SK-N-SH treated with all-trans-retinoic acid at 6 μM for 48 hours (cell line): ENCODE measurements around the gene CPNE2.

Experiments used
- ATAC-seq: fragments of 200-7000 bp; cut with Tn5 transposase; 3 replicates; pipeline ENCODE4 v1.9.1; 2020; ENCODE audit warnings: mild to moderate bottlenecking, moderate library complexity
- ARNTL ChIP-seq: fragments of 450-650 bp; formaldehyde crosslinking; IDR thresholded peaks from 2 replicates; pipeline ENCODE4 v1.5.0; 2020; ENCODE audit warnings: low read depth, mild to moderate bottlenecking, moderate library complexity, borderline replicate concordance
- BACH2 ChIP-seq: fragments of 250-450 bp; sonication (Bioruptor Pico); IDR thresholded peaks from 2 replicates; pipeline ENCODE4 v1.9.0; 2021; ENCODE audit warnings: mild to moderate bottlenecking, borderline replicate concordance
- CREB5 ChIP-seq: fragments of 250-450 bp; sonication (Bioruptor Pico); IDR thresholded peaks from 2 replicates; pipeline ENCODE4 v1.5.1; 2020; ENCODE audit warnings: low read depth, mild to moderate bottlenecking, moderate library complexity
- CSDC2 ChIP-seq: fragments of 250-450 bp; sonication (Bioruptor Pico); IDR thresholded peaks from 2 replicates; pipeline ENCODE4 v1.5.0; 2020; ENCODE audit warnings: mild to moderate bottlenecking, moderate library complexity
- CSRNP3 ChIP-seq: fragments of 250-450 bp; sonication (Bioruptor Pico); IDR thresholded peaks from 2 replicates; pipeline ENCODE4 v1.5.1; 2021; ENCODE audit warnings: mild to moderate bottlenecking, moderate library complexity
- ESRRG ChIP-seq: fragments of 250-450 bp; sonication (Bioruptor Pico); IDR thresholded peaks from 2 replicates; pipeline ENCODE4 v1.6.1; 2021; ENCODE audit warnings: mild to moderate bottlenecking
- GLIS3 ChIP-seq: fragments of 250-450 bp; sonication (Bioruptor Pico); IDR thresholded peaks from 2 replicates; pipeline ENCODE4 v1.5.0; 2020; ENCODE audit warnings: mild to moderate bottlenecking, moderate library complexity
- ISL1 ChIP-seq: fragments of 250-450 bp; sonication (Bioruptor Pico); IDR thresholded peaks from 2 replicates; pipeline ENCODE4 v2.1.2; 2022; ENCODE audit warnings: mild to moderate bottlenecking, moderate library complexity
- OSR1 ChIP-seq: fragments of 250-450 bp; sonication (Bioruptor Pico); IDR thresholded peaks from 2 replicates; pipeline ENCODE4 v1.8.0; 2022; ENCODE audit warnings: moderate library complexity, mild to moderate bottlenecking, inconsistent platforms
- PPARA ChIP-seq: fragments of 250-450 bp; sonication (Bioruptor Pico); IDR thresholded peaks from 2 replicates; pipeline ENCODE4 v1.5.0; 2020; ENCODE audit warnings: mild to moderate bottlenecking, borderline replicate concordance
- RARB ChIP-seq: fragments of 250-450 bp; sonication (Bioruptor Pico); IDR thresholded peaks from 2 replicates; pipeline ENCODE4 v1.8.0; 2021; ENCODE audit warnings: mild to moderate bottlenecking, moderate library complexity
- SNAI2 ChIP-seq: fragments of 250-450 bp; sonication (Bioruptor Pico); IDR thresholded peaks from 2 replicates; pipeline ENCODE4 v1.5.0; 2020; ENCODE audit warnings: mild to moderate bottlenecking, moderate library complexity
- TCF4 ChIP-seq: fragments of 250-450 bp; sonication (Bioruptor Pico); IDR thresholded peaks from 2 replicates; pipeline ENCODE4 v1.8.0; 2021; ENCODE audit warnings: mild to moderate bottlenecking, moderate library complexity, borderline replicate concordance
- TOX ChIP-seq: fragments of 250-450 bp; sonication (Bioruptor Pico); IDR thresholded peaks from 2 replicates; pipeline ENCODE4 v1.8.0; 2021; ENCODE audit warnings: mild to moderate bottlenecking, moderate library complexity, borderline replicate concordance
- ZC3H10 ChIP-seq: fragments of 250-450 bp; sonication (Bioruptor Pico); IDR thresholded peaks from 2 replicates; pipeline ENCODE4 v1.5.1; 2021; ENCODE audit warnings: mild to moderate bottlenecking, moderate library complexity
- ZFP3 ChIP-seq: fragments of 250-450 bp; sonication (Bioruptor Pico); IDR thresholded peaks from 2 replicates; pipeline ENCODE4 v1.5.0; 2020; ENCODE audit warnings: mild to moderate bottlenecking, moderate library complexity
- ZFP30 ChIP-seq: fragments of 450-650 bp; formaldehyde crosslinking; IDR thresholded peaks from 2 replicates; pipeline ENCODE4 v1.5.0; 2022; ENCODE audit warnings: mild to moderate bottlenecking, moderate library complexity
- ZNF70 ChIP-seq: fragments of 450-650 bp; formaldehyde crosslinking; IDR thresholded peaks from 2 replicates; pipeline ENCODE4 v1.5.0; 2020; ENCODE audit warnings: mild to moderate bottlenecking, moderate library complexity
- ZNF8 ChIP-seq: fragments of 450-650 bp; formaldehyde crosslinking; IDR thresholded peaks from 2 replicates; pipeline ENCODE4 v1.5.0; 2020; ENCODE audit warnings: mild to moderate bottlenecking, moderate library complexity
- TF ChIP-seq, protein P1 (sequence below): fragments of 250-450 bp; sonication (Bioruptor Pico); IDR thresholded peaks from 2 replicates; pipeline ENCODE4 v1.5.0; 2020; ENCODE audit warnings: mild to moderate bottlenecking, moderate library complexity
- TF ChIP-seq, protein P2 (sequence below): fragments of 250-450 bp; sonication (Bioruptor Pico); IDR thresholded peaks from 2 replicates; pipeline ENCODE4 v1.8.0; 2020; ENCODE audit warnings: mild to moderate bottlenecking, moderate library complexity, borderline replicate concordance
- TF ChIP-seq, protein P3 (sequence below): fragments of 250-450 bp; sonication (Bioruptor Pico); IDR thresholded peaks from 2 replicates; pipeline ENCODE4 v1.8.0; 2021; ENCODE audit warnings: low read depth, mild to moderate bottlenecking, moderate library complexity, borderline replicate concordance

CPNE2 gene

DNA sequence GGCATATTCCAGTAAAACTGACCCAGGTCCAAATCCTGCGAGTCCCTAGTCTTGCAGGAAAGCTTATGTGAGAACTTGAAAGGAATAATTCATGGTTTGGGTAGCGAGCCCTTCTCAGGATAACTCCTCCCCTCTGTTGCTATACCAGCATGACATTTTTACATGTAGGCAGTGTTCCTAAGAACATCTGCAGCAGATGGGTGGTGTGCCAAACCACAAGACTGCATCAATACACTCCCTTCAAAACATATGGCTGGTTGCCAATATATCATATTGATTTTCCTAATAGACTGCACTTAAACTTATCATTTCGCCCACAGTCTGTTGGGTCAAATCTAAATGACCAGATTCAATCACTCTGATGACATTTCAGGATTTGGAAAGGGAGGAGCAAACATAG, 73.6 kb downstream of the CPNE2 start:
- no peak for ATAC-seq
- TF ChIP-seq CSRNP3 (no peak), RARB (CRISPR knock-in tag) (no peak), TOX (CRISPR knock-in tag) (no peak), SNAI2 (CRISPR knock-in tag) (no peak), ZFP3 (CRISPR knock-in tag) (no peak), OSR1 (no peak), ZFP30 (CRISPR knock-in tag) (no peak), PPARA (CRISPR knock-in tag) (no peak), ZC3H10 (CRISPR knock-in tag) (no peak), ISL1 (CRISPR knock-in tag) (no peak), ZNF70 (CRISPR knock-in tag) (no peak), CREB5 (no peak), BACH2 (CRISPR knock-in tag) (no peak), ESRRG (CRISPR knock-in tag) (no peak), TCF4 (CRISPR knock-in tag) (no peak), ZNF8 (CRISPR knock-in tag) (no peak)
- TF ChIP-seq, protein P1, sequence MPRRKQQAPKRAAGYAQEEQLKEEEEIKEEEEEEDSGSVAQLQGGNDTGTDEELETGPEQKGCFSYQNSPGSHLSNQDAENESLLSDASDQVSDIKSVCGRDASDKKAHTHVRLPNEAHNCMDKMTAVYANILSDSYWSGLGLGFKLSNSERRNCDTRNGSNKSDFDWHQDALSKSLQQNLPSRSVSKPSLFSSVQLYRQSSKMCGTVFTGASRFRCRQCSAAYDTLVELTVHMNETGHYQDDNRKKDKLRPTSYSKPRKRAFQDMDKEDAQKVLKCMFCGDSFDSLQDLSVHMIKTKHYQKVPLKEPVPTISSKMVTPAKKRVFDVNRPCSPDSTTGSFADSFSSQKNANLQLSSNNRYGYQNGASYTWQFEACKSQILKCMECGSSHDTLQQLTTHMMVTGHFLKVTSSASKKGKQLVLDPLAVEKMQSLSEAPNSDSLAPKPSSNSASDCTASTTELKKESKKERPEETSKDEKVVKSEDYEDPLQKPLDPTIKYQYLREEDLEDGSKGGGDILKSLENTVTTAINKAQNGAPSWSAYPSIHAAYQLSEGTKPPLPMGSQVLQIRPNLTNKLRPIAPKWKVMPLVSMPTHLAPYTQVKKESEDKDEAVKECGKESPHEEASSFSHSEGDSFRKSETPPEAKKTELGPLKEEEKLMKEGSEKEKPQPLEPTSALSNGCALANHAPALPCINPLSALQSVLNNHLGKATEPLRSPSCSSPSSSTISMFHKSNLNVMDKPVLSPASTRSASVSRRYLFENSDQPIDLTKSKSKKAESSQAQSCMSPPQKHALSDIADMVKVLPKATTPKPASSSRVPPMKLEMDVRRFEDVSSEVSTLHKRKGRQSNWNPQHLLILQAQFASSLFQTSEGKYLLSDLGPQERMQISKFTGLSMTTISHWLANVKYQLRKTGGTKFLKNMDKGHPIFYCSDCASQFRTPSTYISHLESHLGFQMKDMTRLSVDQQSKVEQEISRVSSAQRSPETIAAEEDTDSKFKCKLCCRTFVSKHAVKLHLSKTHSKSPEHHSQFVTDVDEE = no peak
- TF ChIP-seq, protein P2, sequence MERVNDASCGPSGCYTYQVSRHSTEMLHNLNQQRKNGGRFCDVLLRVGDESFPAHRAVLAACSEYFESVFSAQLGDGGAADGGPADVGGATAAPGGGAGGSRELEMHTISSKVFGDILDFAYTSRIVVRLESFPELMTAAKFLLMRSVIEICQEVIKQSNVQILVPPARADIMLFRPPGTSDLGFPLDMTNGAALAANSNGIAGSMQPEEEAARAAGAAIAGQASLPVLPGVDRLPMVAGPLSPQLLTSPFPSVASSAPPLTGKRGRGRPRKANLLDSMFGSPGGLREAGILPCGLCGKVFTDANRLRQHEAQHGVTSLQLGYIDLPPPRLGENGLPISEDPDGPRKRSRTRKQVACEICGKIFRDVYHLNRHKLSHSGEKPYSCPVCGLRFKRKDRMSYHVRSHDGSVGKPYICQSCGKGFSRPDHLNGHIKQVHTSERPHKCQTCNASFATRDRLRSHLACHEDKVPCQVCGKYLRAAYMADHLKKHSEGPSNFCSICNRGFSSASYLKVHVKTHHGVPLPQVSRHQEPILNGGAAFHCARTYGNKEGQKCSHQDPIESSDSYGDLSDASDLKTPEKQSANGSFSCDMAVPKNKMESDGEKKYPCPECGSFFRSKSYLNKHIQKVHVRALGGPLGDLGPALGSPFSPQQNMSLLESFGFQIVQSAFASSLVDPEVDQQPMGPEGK (CRISPR knock-in tag) = no peak
- TF ChIP-seq, protein P3, sequence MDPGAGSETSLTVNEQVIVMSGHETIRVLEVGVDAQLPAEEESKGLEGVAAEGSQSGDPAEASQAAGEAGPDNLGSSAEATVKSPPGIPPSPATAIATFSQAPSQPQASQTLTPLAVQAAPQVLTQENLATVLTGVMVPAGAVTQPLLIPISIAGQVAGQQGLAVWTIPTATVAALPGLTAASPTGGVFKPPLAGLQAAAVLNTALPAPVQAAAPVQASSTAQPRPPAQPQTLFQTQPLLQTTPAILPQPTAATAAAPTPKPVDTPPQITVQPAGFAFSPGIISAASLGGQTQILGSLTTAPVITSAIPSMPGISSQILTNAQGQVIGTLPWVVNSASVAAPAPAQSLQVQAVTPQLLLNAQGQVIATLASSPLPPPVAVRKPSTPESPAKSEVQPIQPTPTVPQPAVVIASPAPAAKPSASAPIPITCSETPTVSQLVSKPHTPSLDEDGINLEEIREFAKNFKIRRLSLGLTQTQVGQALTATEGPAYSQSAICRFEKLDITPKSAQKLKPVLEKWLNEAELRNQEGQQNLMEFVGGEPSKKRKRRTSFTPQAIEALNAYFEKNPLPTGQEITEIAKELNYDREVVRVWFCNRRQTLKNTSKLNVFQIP (CRISPR knock-in tag) = no peak

DNA sequence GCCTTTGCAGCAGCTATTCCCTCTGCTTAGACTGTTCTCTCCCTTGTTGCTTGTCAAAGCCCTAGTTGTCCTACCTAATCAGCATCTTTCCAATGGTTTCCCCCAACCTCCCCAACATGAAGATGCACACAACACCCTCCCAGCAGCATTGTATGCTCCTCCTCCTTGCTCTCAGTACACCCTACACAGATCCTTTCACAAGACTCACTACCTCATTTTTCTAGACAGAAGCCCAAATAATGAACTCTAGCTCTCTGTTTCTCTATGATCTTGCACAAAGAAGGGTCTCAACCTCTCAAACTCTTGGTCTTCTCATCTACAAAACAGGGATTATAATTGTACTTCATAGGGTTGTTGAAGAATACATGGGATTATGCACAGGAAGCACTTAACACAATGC, 74.1 kb downstream of the CPNE2 start:
- TF ChIP-seq, protein P3 (CRISPR knock-in tag) = no peak
- TF ChIP-seq CSDC2 (no peak), ESRRG (CRISPR knock-in tag) (no peak), GLIS3 (no peak), BACH2 (CRISPR knock-in tag) (no peak), ZFP30 (CRISPR knock-in tag) (no peak), ZFP3 (CRISPR knock-in tag) (no peak), TOX (CRISPR knock-in tag) (no peak), CREB5 (no peak), SNAI2 (CRISPR knock-in tag) (no peak), ZC3H10 (CRISPR knock-in tag) (no peak), TCF4 (CRISPR knock-in tag) (no peak), RARB (CRISPR knock-in tag) (no peak), ZNF8 (CRISPR knock-in tag) (no peak), ZNF70 (CRISPR knock-in tag) (no peak), ARNTL (CRISPR knock-in tag) (no peak)
- TF ChIP-seq, protein P2 (CRISPR knock-in tag) = no peak
- no peak for ATAC-seq
